ENCODE results near the gene WIPF1.
A peak's percentile ranks its signal among the peaks of the same experiment; 100 is the strongest.

WIPF1 gene

GRCh38 chr2:174540893-174541292 lies 56.7 kb downstream of the WIPF1 start:
- DNase-seq (ENCODE audit: low spot score): no peak

GRCh38 chr2:174535757-174536703 lies 61.6 kb downstream of the WIPF1 start:
- no peak for DNase-seq (ENCODE audit: low spot score)

GRCh38 chr2:174535083-174535482 lies 62.5 kb downstream of the WIPF1 start:
- no peak for DNase-seq (ENCODE audit: low spot score)

- DNase-seq (ENCODE audit: low spot score): no peak
These were observed 67.7 kb downstream of the WIPF1 start for GRCh38 chr2:174529916-174530315.

- no peak for DNase-seq (ENCODE audit: low spot score)
These were observed 69.6 kb downstream of the WIPF1 start for GRCh38 chr2:174527959-174528358.

GRCh38 chr2:174527101-174527721 lies 70.4 kb downstream of the WIPF1 start:
- DNase-seq (ENCODE audit: low spot score): no peak

GRCh38 chr2:174524527-174524926 lies 73.1 kb downstream of the WIPF1 start:
- no peak for DNase-seq (ENCODE audit: low spot score)

GRCh38 chr2:174522553-174522952 lies 75.1 kb downstream of the WIPF1 start:
- DNase-seq (ENCODE audit: low spot score): peak; percentile 34

GRCh38 chr2:174518395-174518794 lies 79.2 kb downstream of the WIPF1 start:
- no peak for DNase-seq (ENCODE audit: low spot score)

GRCh38 chr2:174516501-174517378 lies 80.9 kb downstream of the WIPF1 start:
- no peak for DNase-seq (ENCODE audit: low spot score)

- no peak for DNase-seq (ENCODE audit: low spot score)
These were observed 85.3 kb downstream of the WIPF1 start for GRCh38 chr2:174512345-174512744.

- no peak for DNase-seq (ENCODE audit: low spot score)
These were observed 85.9 kb downstream of the WIPF1 start for GRCh38 chr2:174511580-174512260.

- peak; percentile 35 for DNase-seq (ENCODE audit: low spot score)
These were observed 86.9 kb downstream of the WIPF1 start for GRCh38 chr2:174510583-174511189.
